SJCRH30 (cell line): ENCODE measurements around the gene PBX3. TPM values are rescaled to one million over a fixed set of nuclear protein-coding genes. Genes with fewer than 3 reads are reported as not detected.

Source experiments
- DNase-seq, 2 experiments: peaks; one replicate each; pipeline ENCODE4 v3.0.0-alpha.2; 2015 to 2020
- H3K27ac ChIP-seq: fragments of 250-450 bp; sonication (Bioruptor Pico); 2 replicates; pipeline ENCODE4 v1.5.1; 2020; ENCODE audit warnings: mild to moderate bottlenecking, moderate library complexity
- H3K27me3 ChIP-seq: fragments of 250-450 bp; sonication (Bioruptor Pico); 2 replicates; pipeline ENCODE4 v1.5.1; 2020; ENCODE audit warnings: mild to moderate bottlenecking, moderate library complexity
- H3K36me3 ChIP-seq: fragments of 250-450 bp; sonication (Bioruptor Pico); 2 replicates; pipeline ENCODE4 v1.5.1; 2020; ENCODE audit warnings: mild to moderate bottlenecking, moderate library complexity
- H3K4me1 ChIP-seq: fragments of 250-450 bp; sonication (Bioruptor Pico); 2 replicates; pipeline ENCODE4 v1.5.1; 2020; ENCODE audit warnings: mild to moderate bottlenecking, moderate library complexity
- H3K4me3 ChIP-seq: fragments of 250-450 bp; sonication (Bioruptor Pico); 2 replicates; pipeline ENCODE4 v1.5.1; 2020; ENCODE audit warnings: mild to moderate bottlenecking, moderate library complexity
- H3K9me3 ChIP-seq: fragments of 250-450 bp; sonication (Bioruptor Pico); replicated peaks from 2 replicates; pipeline ENCODE4 v1.5.1; 2020; ENCODE audit warnings: mild to moderate bottlenecking, moderate library complexity
- total RNA-seq: library from RNA; depleted of rRNA; stranded (reverse); fragments of >200 nt; shearing (Covaris generic); gene quantifications from 2 replicates; pipeline ENCODE4 v1.2.3, GENCODE V29; 2014

Gene PBX3
- total RNA-seq, 1 experiment from 2014 or later = 75.9 TPM

GRCh38 chr9:125861405-125862058 lies 114.4 kb downstream of the PBX3 start:
- Histone ChIP-seq H3K9me3 (0 out of 2 replicates have a peak, but pooled peaks cover 7% of the 10 kb centered on the region), H3K4me3 (no peak overlapping the region), H3K27ac (no peak overlapping the region), H3K27me3 (no peaks in the 10 kb centered on the region), H3K36me3 (peaks cover 3% of the 10 kb centered on the region; the same call in 1 of the 2 replicates), H3K4me1 (no peaks in the 10 kb centered on the region; the same call in 1 of the 2 replicates)
- no peak for DNase-seq

DNA sequence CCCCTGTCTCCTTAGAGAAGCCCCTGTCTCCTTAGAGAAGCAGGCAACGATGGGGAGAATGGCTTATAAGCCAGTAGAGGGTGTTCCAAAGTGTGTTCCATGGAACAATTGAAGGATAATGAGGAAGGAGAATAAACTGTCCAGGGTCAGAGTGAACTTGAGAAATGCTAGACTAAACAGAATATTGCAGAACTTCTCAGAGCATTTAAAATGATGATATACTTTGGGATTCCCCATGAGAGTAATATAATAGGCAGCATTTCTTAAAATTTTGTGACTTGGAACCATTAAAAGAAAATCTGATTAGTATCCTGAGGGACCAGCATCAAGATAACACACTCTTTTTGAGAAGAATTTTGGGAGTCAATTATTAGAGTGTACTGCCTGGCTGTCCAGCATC lies 116.8 kb downstream of the PBX3 start:
- Histone ChIP-seq H3K4me1 (no peaks in the 10 kb centered on the region), H3K27ac (no peak overlapping the region), H3K36me3 (no peaks in the 10 kb centered on the region; the same call in 1 of the 2 replicates), H3K27me3 (no peaks in the 10 kb centered on the region), H3K9me3 (0 out of 2 replicates have a peak, but pooled peaks cover 7% of the 10 kb centered on the region), H3K4me3 (no peak overlapping the region)
- no peak for DNase-seq

- 0 out of 2 replicates have a peak, but pooled peaks cover 3% of the 10 kb centered on the region for H3K9me3 ChIP-seq
- H3K36me3 ChIP-seq = no peaks in the 10 kb centered on the region
- no peak for DNase-seq
- H3K27ac ChIP-seq = no peak overlapping the region
- H3K4me3 ChIP-seq = no peak overlapping the region
- no peaks in the 10 kb centered on the region for H3K4me1 ChIP-seq
- H3K27me3 ChIP-seq = no peaks in the 10 kb centered on the region
Measured at GRCh38 chr9:125867751-125868415, 120.7 kb downstream of the PBX3 start.

GRCh38 chr9:125878164-125878631 lies 131.0 kb downstream of the PBX3 start:
- Histone ChIP-seq H3K4me3 (no peak overlapping the region), H3K4me1 (no peaks in the 10 kb centered on the region), H3K36me3 (no peaks in the 10 kb centered on the region), H3K9me3 (no peaks in the 10 kb centered on the region), H3K27me3 (no peaks in the 10 kb centered on the region), H3K27ac (no peak overlapping the region)
- DNase-seq = no peak

DNA sequence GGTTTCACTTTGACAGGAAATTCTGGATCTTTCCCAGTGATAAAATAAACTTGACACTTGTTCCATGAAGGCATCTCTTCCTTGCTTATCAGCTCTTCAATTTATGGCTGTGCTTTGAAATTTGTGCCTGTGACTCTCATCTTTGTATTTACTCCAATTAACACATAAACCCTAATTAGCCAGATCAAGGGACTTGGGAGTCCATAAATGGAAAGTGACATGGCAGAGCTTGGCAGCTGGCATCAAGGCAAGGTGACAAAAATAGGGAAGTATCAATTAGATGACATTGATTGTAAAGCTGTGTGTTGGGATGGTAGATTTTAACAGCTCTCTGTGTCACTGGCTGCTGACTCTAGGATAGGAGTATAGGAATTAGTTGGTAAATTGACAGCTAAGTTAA lies 133.9 kb downstream of the PBX3 start:
- Histone ChIP-seq H3K27ac (no peak overlapping the region), H3K36me3 (no peaks in the 10 kb centered on the region), H3K9me3 (no peaks in the 10 kb centered on the region), H3K4me1 (peaks cover 2% of the 10 kb centered on the region), H3K27me3 (no peaks in the 10 kb centered on the region), H3K4me3 (no peak overlapping the region)
- DNase-seq = no peak

- Histone ChIP-seq H3K36me3 (no peaks in the 10 kb centered on the region), H3K27me3 (no peaks in the 10 kb centered on the region), H3K27ac (no peak overlapping the region), H3K9me3 (no peaks in the 10 kb centered on the region), H3K4me3 (no peak overlapping the region), H3K4me1 (peaks cover 27% of the 10 kb centered on the region)
- no peak for DNase-seq
Measured at GRCh38 chr9:125883565-125884217, 136.5 kb downstream of the PBX3 start.

GRCh38 chr9:125884218-125884595 lies 137.0 kb downstream of the PBX3 start:
- no peak for DNase-seq
- Histone ChIP-seq H3K9me3 (no peaks in the 10 kb centered on the region), H3K36me3 (no peaks in the 10 kb centered on the region), H3K4me3 (no peak overlapping the region), H3K4me1 (peaks cover 32% of the 10 kb centered on the region), H3K27ac (no peak overlapping the region), H3K27me3 (no peaks in the 10 kb centered on the region)

- Histone ChIP-seq H3K27me3 (no peaks in the 10 kb centered on the region), H3K4me1 (peaks cover 36% of the 10 kb centered on the region), H3K27ac (no peak overlapping the region), H3K9me3 (no peaks in the 10 kb centered on the region), H3K4me3 (no peak overlapping the region), H3K36me3 (no peaks in the 10 kb centered on the region)
- no peak for DNase-seq
Measured at GRCh38 chr9:125885405-125886034, 138.3 kb downstream of the PBX3 start.

DNA sequence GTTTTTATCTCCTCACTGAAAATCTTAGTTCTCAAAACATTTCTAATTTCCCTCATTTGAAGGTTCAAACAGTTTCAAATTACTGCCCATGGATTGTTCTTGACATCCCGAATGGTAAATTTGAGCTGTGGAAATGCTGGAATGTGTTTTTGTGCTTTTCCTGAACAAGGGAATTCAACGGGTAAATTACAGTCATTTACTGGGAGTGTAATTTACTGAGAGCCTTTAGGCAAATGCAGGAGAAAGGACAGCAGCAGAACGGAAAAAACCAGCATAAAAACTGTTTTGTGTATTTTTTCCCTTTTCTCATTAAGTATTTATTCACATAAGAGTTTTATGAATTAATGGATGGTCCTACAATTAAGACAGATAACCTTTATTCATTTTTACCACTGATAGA lies 139.2 kb downstream of the PBX3 start:
- Histone ChIP-seq H3K36me3 (no peaks in the 10 kb centered on the region), H3K27me3 (no peaks in the 10 kb centered on the region), H3K27ac (no peak overlapping the region), H3K4me1 (peaks cover 43% of the 10 kb centered on the region), H3K9me3 (no peaks in the 10 kb centered on the region), H3K4me3 (no peak overlapping the region)
- peak in 1 of 2 experiments; percentile 24 for DNase-seq

GRCh38 chr9:125887172-125887571 lies 140.0 kb downstream of the PBX3 start:
- no peaks in the 10 kb centered on the region for H3K36me3 ChIP-seq
- H3K27me3 ChIP-seq = no peaks in the 10 kb centered on the region
- peaks cover 43% of the 10 kb centered on the region for H3K4me1 ChIP-seq
- no peak overlapping the region for H3K27ac ChIP-seq
- H3K4me3 ChIP-seq = no peak overlapping the region
- DNase-seq = peak in 1 of 2 experiments; percentile 64
- H3K9me3 ChIP-seq = no peaks in the 10 kb centered on the region

DNA sequence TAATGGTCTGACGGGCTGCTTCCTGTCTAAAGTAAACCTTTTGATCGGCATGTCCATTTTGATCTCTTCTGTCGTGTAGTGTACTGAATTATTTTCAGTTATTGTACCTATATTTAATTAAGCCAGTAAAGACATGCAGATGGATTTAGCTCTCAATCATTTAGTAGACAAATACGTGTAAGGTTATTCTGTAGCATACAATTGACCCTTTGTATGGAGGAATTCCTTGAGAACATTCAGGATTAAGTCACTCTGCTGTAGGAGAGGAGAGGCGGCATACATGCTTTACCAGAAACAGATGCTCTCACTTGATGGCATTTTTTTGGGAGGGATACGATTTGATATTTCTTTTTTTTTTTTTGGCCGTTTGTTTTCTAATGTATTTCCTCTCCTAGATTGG lies 141.0 kb downstream of the PBX3 start:
- Histone ChIP-seq H3K9me3 (no peaks in the 10 kb centered on the region), H3K27me3 (no peaks in the 10 kb centered on the region), H3K4me3 (no peak overlapping the region), H3K4me1 (peaks cover 43% of the 10 kb centered on the region), H3K36me3 (no peaks in the 10 kb centered on the region), H3K27ac (peak overlapping the region; percentile 22)
- DNase-seq = peak; percentile 36 to 68

DNA sequence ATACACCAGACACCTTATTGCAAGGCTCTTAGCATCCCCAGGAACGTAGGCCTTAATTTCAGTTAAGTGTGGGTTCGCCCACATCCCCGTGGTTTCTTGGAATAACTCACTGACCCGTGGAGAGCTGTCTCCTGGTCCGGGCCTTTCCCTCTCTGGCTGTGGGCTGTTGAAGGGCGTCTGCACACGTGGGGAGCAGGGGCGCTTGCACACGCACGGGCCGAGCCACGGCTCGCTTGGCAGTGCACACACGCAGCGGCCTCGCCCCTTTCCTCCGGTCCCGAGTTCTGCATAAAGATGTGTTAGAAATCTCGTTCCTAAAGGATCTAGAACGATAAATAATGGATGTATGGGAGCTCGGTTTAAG lies 141.9 kb downstream of the PBX3 start:
- Histone ChIP-seq H3K4me3 (peak overlapping the region; percentile 66), H3K4me1 (peaks cover 43% of the 10 kb centered on the region), H3K27ac (peak overlapping the region; percentile 42), H3K9me3 (no peaks in the 10 kb centered on the region), H3K36me3 (no peaks in the 10 kb centered on the region), H3K27me3 (no peaks in the 10 kb centered on the region)
- peak; percentile 29 to 52 for DNase-seq

DNA sequence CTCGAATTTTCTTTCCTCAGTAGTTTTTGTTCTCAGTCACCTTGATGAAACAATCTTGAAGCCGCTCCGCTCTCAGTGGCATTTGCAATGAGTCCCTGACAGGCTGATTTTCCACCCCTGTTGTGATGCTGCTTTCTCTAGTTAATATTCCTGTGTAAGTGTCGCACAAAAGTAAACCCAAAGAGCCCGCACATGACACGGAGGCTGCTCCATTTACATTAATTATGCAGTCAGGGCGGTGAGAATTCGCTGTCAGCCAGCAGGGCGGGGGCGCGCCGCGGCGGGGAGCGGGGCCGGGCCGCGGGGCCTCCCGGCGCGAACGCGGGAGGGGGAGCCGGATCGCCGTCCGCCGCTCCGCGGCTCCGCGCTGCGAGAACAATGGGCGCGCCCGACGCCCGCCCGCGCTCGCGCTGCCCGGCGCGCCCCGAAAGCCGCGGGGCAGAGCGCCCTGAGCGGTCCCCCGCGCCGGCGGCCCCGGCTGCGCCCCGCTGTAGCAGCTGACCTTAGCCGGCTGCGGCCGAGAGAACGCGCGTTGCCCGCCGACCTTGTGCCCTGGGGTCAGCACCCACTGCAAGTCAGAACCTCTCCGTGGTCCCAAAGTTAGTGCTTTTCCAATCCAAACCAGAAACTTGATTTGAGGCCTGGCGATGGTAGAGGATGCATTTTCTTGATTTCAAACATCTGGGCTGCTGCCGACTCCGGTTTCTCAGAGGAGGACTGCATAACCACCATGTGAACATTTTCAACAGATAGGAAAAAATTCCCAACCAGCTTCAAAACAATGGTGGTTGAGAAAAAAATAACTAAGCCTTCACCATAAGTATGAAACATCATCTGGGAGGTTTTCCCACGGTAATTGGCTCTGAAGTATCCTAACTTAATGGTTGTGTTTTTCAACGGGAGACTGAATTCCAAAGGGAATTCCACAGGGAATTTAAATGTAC lies 142.6 kb downstream of the PBX3 start:
- Histone ChIP-seq H3K4me1 (peaks cover 43% of the 10 kb centered on the region), H3K27ac (peak overlapping the region; percentile 43), H3K9me3 (no peaks in the 10 kb centered on the region), H3K4me3 (peak overlapping the region; percentile 66), H3K36me3 (no peaks in the 10 kb centered on the region), H3K27me3 (no peaks in the 10 kb centered on the region)
- DNase-seq = peak; percentile 46 to 64

DNA sequence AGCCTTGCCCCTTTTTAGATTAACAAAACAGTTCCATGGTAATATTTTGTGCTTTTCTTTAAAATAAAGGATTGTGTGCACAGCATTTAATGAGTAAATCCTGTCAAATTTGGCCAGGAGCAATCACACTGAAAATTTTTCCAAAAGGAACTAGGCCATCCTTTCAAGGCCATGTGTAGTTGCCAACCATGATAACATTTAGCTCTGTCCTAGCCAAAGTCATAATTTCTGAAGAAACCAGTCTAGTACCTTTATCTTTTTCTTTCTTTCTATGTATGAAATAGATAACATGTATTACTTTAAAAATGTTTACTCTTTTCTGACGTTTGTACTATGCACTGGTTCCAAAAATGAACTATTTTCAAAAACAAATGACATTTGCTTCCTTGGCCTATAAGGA lies 143.7 kb downstream of the PBX3 start:
- Histone ChIP-seq H3K27ac (no peak overlapping the region), H3K4me3 (peak overlapping the region; percentile 66), H3K27me3 (no peaks in the 10 kb centered on the region), H3K9me3 (no peaks in the 10 kb centered on the region), H3K4me1 (peaks cover 43% of the 10 kb centered on the region), H3K36me3 (no peaks in the 10 kb centered on the region)
- DNase-seq = no peak
